Measurements from ENCODE around the gene KCTD16.

The KCTD16 gene

DNA sequence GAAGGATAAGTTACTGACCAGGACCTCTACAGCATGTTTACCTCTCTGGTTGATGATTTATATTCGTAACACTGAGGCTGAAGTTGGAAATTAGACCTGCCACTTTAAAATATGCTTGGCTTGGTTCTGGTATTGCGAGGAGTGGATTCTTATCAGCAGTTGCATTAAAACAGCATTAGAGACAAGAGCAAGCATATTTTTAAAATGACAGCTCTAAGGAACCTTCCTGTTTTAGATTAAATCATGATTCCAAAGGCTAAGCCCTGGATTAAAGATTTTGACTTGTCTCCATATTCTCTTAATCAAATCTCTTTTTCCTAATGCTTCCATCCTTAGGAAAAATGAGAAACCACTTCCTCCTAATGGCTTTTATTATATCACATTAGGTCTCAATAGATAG, 277.8 kb downstream of the KCTD16 start:
- H3K27me3 ChIP-seq (ENCODE audit: insufficient read depth, low read depth, severe bottlenecking): no peaks in the 10 kb centered on the region
- no peaks in the 10 kb centered on the region for H3K36me3 ChIP-seq
- peaks cover 2% of the 10 kb centered on the region for H3K9me3 ChIP-seq (ENCODE audit: severe bottlenecking)
- no peak for DNase-seq
- TF ChIP-seq, protein P1, sequence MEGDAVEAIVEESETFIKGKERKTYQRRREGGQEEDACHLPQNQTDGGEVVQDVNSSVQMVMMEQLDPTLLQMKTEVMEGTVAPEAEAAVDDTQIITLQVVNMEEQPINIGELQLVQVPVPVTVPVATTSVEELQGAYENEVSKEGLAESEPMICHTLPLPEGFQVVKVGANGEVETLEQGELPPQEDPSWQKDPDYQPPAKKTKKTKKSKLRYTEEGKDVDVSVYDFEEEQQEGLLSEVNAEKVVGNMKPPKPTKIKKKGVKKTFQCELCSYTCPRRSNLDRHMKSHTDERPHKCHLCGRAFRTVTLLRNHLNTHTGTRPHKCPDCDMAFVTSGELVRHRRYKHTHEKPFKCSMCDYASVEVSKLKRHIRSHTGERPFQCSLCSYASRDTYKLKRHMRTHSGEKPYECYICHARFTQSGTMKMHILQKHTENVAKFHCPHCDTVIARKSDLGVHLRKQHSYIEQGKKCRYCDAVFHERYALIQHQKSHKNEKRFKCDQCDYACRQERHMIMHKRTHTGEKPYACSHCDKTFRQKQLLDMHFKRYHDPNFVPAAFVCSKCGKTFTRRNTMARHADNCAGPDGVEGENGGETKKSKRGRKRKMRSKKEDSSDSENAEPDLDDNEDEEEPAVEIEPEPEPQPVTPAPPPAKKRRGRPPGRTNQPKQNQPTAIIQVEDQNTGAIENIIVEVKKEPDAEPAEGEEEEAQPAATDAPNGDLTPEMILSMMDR (IDR thresholded peaks at IDR 0.05; ENCODE audit: low read depth, low read length): no peak
- H3K27ac ChIP-seq: no peak overlapping the region
- H3K4me3 ChIP-seq (ENCODE audit: low read depth, low read length): no peak overlapping the region

GRCh38 chr5:144451187-144451973, 280.7 kb downstream of the KCTD16 start:
- TF ChIP-seq, protein P1 (IDR thresholded peaks at IDR 0.05; ENCODE audit: low read depth, low read length): no peak
- no peak overlapping the region for H3K4me3 ChIP-seq (ENCODE audit: low read depth, low read length)
- H3K36me3 ChIP-seq: no peaks in the 10 kb centered on the region
- no peaks in the 10 kb centered on the region for H3K9me3 ChIP-seq (ENCODE audit: severe bottlenecking)
- H3K27me3 ChIP-seq (ENCODE audit: insufficient read depth, low read depth, severe bottlenecking): no peaks in the 10 kb centered on the region
- H3K27ac ChIP-seq: no peak overlapping the region
- no peak for DNase-seq

DNA sequence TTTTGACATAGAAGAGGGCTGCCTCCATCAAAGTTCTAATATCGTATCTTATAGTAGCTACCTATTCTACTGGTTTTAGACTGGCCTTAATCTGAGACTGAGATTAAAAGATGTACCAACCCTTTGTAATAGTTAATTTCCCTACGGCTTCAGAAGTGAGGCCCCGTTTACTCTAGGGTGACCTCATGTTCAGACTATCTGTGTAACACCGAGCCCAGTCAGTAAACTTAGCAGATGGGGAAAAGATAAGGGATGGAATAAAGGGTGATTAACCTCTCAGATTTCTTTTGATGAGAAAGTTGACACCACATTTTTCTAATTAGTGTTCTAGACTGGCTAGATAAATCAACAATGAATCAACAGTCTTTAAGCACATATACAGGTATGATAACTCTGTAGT, 283.1 kb downstream of the KCTD16 start:
- TF ChIP-seq, protein P1 (IDR thresholded peaks at IDR 0.05; ENCODE audit: low read depth, low read length): no peak
- H3K9me3 ChIP-seq (ENCODE audit: severe bottlenecking): no peaks in the 10 kb centered on the region
- no peaks in the 10 kb centered on the region for H3K27me3 ChIP-seq (ENCODE audit: insufficient read depth, low read depth, severe bottlenecking)
- DNase-seq: peak; percentile 26
- no peak overlapping the region for H3K4me3 ChIP-seq (ENCODE audit: low read depth, low read length)
- H3K27ac ChIP-seq: peak overlapping the region; percentile 44
- no peaks in the 10 kb centered on the region for H3K36me3 ChIP-seq

DNA sequence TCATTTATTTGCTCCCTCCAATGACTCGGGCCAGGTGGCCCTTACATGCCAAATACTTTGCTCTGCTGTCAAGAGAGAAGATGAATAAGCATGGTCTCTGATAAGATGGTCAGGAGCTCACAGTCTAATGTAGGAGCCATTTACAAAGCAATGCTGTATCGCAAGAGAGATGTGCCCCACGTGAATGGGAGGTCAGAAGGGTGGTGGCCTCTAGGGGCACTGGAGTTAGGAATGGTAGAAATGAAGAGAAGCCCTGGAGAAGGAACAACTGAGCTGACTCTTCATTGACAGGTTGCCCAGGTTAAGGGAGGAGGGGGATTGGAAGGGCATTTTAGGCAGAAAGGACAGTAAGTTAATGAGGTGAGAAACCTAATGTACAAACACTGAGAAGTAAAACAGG, 286.5 kb downstream of the KCTD16 start:
- Histone ChIP-seq H3K27ac (no peak overlapping the region), H3K4me3 (ENCODE audit: low read depth, low read length) (no peak overlapping the region), H3K27me3 (ENCODE audit: insufficient read depth, low read depth, severe bottlenecking) (no peaks in the 10 kb centered on the region), H3K9me3 (ENCODE audit: severe bottlenecking) (no peaks in the 10 kb centered on the region), H3K36me3 (no peaks in the 10 kb centered on the region)
- TF ChIP-seq, protein P1 (IDR thresholded peaks at IDR 0.05; ENCODE audit: low read depth, low read length): peak; percentile 24; the same call in 1 of the 2 replicates
- no peak for DNase-seq

- Histone ChIP-seq H3K27ac (no peak overlapping the region), H3K9me3 (ENCODE audit: severe bottlenecking) (no peaks in the 10 kb centered on the region), H3K4me3 (ENCODE audit: low read depth, low read length) (no peak overlapping the region), H3K36me3 (no peaks in the 10 kb centered on the region), H3K27me3 (ENCODE audit: insufficient read depth, low read depth, severe bottlenecking) (no peaks in the 10 kb centered on the region)
- DNase-seq: no peak
- TF ChIP-seq, protein P1 (IDR thresholded peaks at IDR 0.05; ENCODE audit: low read depth, low read length): no peak
Measured at GRCh38 chr5:144458216-144458615, 287.5 kb downstream of the KCTD16 start.

- Histone ChIP-seq H3K27ac (no peak overlapping the region), H3K27me3 (ENCODE audit: insufficient read depth, low read depth, severe bottlenecking) (no peaks in the 10 kb centered on the region), H3K9me3 (ENCODE audit: severe bottlenecking) (no peaks in the 10 kb centered on the region), H3K4me3 (ENCODE audit: low read depth, low read length) (no peak overlapping the region), H3K36me3 (no peaks in the 10 kb centered on the region)
- TF ChIP-seq, protein P1 (IDR thresholded peaks at IDR 0.05; ENCODE audit: low read depth, low read length): no peak
- peak; percentile 28 for DNase-seq
Measured at GRCh38 chr5:144460600-144460999, 289.9 kb downstream of the KCTD16 start.
